K562 (cell line): ENCODE data around the gene IMMP2L. TPM values are rescaled to one million over a fixed set of nuclear protein-coding genes. Genes with fewer than 3 reads are reported as not detected.

Source experiments
- ATAC-seq: fragments of 200-7000 bp; cut with Tn5 transposase; 3 replicates; pipeline ENCODE4 v1.9.1; 2020; ENCODE audit warnings: moderate library complexity
- BruUV-seq: library from RNA; stranded (reverse); fragments of 400-500 nt; replicated peaks from 2 replicates; lab custom pipeline; 2021; lab: Mats Ljungman, UMichigan
- CTCF ChIA-PET: fragments of 300-600 bp; formaldehyde crosslinking; extraction: SDS; loops from one replicate; lab custom pipeline; 2021; ENCODE audit warnings: low intra/inter-chr PET ratio; lab: Yijun Ruan, JAX
- POLR2A ChIA-PET: fragments of 300-600, 350-650 bp; sonication (Branson Sonifier 250); formaldehyde crosslinking; extraction: SDS; loops from one replicate; lab custom pipeline; 2021; ENCODE audit warnings: antibody characterized with exemption, inconsistent platforms; lab: Yijun Ruan, JAX
- DNase-seq, 4 experiments: peaks; one replicate each; pipeline versions ENCODE4 v3.0.0 to v3.0.0-alpha.2; 2011 to 2018; ENCODE audit warnings: low spot score in 3 of 4, mixed read lengths in 3 of 4; ENCODE audit errors: extremely low read depth in 1 of 4
- FAIRE-seq: peaks from 2 replicates; lab custom pipeline; 2011; peaks lifted over from hg19 to GRCh38; lab: Jason Lieb, UNC
- H2AFZ ChIP-seq: 2 replicates; pipeline ENCODE4 v1.6.0; 2011; ENCODE audit warnings: low read depth, low read length, control low read depth, inconsistent platforms
- H3K27ac ChIP-seq: fragments of 200-600 bp; 3 replicates; pipeline ENCODE4 v1.8.0; 2011; ENCODE audit warnings: low read depth, mild to moderate bottlenecking, control low read depth, inconsistent platforms, low read length, moderate library complexity, mixed read lengths; ENCODE audit errors: extremely low read depth
- H3K27me3 ChIP-seq, 2 experiments: fragments of 300-600 bp in 1 of 2; 2 replicates in 1 of 2; 3 replicates in 1 of 2; pipeline versions ENCODE4 v1.6.0 to v1.8.0; 2011; ENCODE audit warnings: inconsistent platforms in 2 of 2, low read length in 2 of 2, mild to moderate bottlenecking in 1 of 2, mixed read lengths in 1 of 2, moderate library complexity in 1 of 2; ENCODE audit not compliant: control insufficient read depth in 2 of 2, insufficient read depth in 2 of 2
- H3K36me3 ChIP-seq: fragments of 300-600 bp; 3 replicates; pipeline ENCODE4 v1.8.0; 2011; ENCODE audit warnings: mild to moderate bottlenecking, low read length, inconsistent platforms; ENCODE audit not compliant: control insufficient read depth, insufficient read depth
- H3K4me1 ChIP-seq, 2 experiments: fragments of 200-600 bp in 1 of 2; replicated peaks in 1 of 2; 2 replicates in 1 of 2; 3 replicates in 1 of 2; pipeline versions ENCODE4 v1.5.1 to v1.8.0; 2011; ENCODE audit warnings: inconsistent platforms in 2 of 2, low read length in 2 of 2, mild to moderate bottlenecking in 1 of 2, mixed read lengths in 1 of 2, moderate library complexity in 1 of 2; ENCODE audit not compliant: control insufficient read depth in 2 of 2, insufficient read depth in 2 of 2
- H3K4me2 ChIP-seq: 2 replicates; pipeline ENCODE4 v1.6.1; 2011; ENCODE audit warnings: low read length, control low read depth, inconsistent platforms, mixed read lengths; ENCODE audit not compliant: insufficient read depth
- H3K4me3 ChIP-seq: fragments of 200-600 bp; sonication (generic), shearing (Covaris generic); 2 replicates; pipeline ENCODE4 v1.5.1; 2016; ENCODE audit warnings: control low read depth, inconsistent platforms
- H3K79me2 ChIP-seq: fragments of 200-600 bp; 3 replicates; pipeline ENCODE4 v1.8.0; 2011; ENCODE audit warnings: low read length, inconsistent platforms; ENCODE audit not compliant: control insufficient read depth, insufficient read depth
- H3K9ac ChIP-seq, 2 experiments: 2 replicates each; pipeline versions ENCODE4 v1.6.0 to v1.6.1; 2011; ENCODE audit warnings: low read depth in 2 of 2, low read length in 2 of 2, control low read depth in 1 of 2, inconsistent platforms in 1 of 2, mild to moderate bottlenecking in 1 of 2, mixed read lengths in 1 of 2; ENCODE audit not compliant: insufficient read depth in 1 of 2
- H3K9me1 ChIP-seq: one replicate; pipeline ENCODE4 v1.6.0; 2011; ENCODE audit warnings: inconsistent platforms, mild to moderate bottlenecking, low read length, moderate library complexity; ENCODE audit not compliant: control insufficient read depth, insufficient read depth
- H3K9me3 ChIP-seq: replicated peaks from 2 replicates; pipeline ENCODE4 v1.5.1; 2011; ENCODE audit warnings: low read depth, low read length, inconsistent platforms; ENCODE audit not compliant: control insufficient read depth, insufficient read depth
- H4K20me1 ChIP-seq: replicated peaks from 2 replicates; pipeline ENCODE4 v1.6.1; 2011; ENCODE audit warnings: low read length, inconsistent platforms, mixed read lengths; ENCODE audit not compliant: control insufficient read depth, insufficient read depth
- C11orf30 ChIP-seq: fragments of 450-650 bp; IDR thresholded peaks from 2 replicates; pipeline ENCODE4 v1.6.1; 2016; ENCODE audit warnings: low read depth, mild to moderate bottlenecking
- DDX20 ChIP-seq: fragments of 450-650 bp; IDR thresholded peaks from 2 replicates; pipeline ENCODE4 v1.6.1; 2016; ENCODE audit warnings: missing genetic modification characterization, low read depth, mild to moderate bottlenecking, missing compliant biosample characterization, moderate library complexity
- ETV1 ChIP-seq: fragments of 450-650 bp; conservative IDR thresholded peaks from 2 replicates; pipeline ENCODE4 v1.6.1; 2016; ENCODE audit warnings: missing genetic modification characterization, control low read depth, low read depth, missing compliant biosample characterization
- HLTF ChIP-seq: fragments of 450-650 bp; IDR thresholded peaks from 2 replicates; pipeline ENCODE4 v1.6.1; 2016
- ILK ChIP-seq: fragments of 450-650 bp; IDR thresholded peaks from 2 replicates; pipeline ENCODE4 v1.6.1; 2016; ENCODE audit warnings: missing genetic modification characterization, low read depth, mild to moderate bottlenecking, missing compliant biosample characterization, moderate library complexity, borderline replicate concordance
- MAFG ChIP-seq: fragments of 450-650 bp; conservative IDR thresholded peaks from 2 replicates; pipeline ENCODE4 v1.6.1; 2016; ENCODE audit warnings: missing genetic modification characterization, missing compliant biosample characterization
- OTX1 ChIP-seq: fragments of 450-650 bp; formaldehyde crosslinking; IDR thresholded peaks from 2 replicates; pipeline ENCODE4 v1.4.0; 2022; ENCODE audit warnings: mild to moderate bottlenecking
- PKNOX1 ChIP-seq: fragments of 450-650 bp; IDR thresholded peaks from 2 replicates; pipeline ENCODE4 v1.6.1; 2016
- RBBP5 ChIP-seq: fragments of 200-600 bp; sonication (generic); IDR thresholded peaks from 2 replicates; pipeline ENCODE4 v1.6.1; 2012; ENCODE audit warnings: borderline replicate concordance, mild to moderate bottlenecking, low read length, control low read depth, inconsistent platforms; ENCODE audit not compliant: insufficient read depth, poor library complexity, severe bottlenecking
- RBM22 ChIP-seq: fragments of 200-400 bp; formaldehyde crosslinking; IDR thresholded peaks from 2 replicates; pipeline ENCODE4 v1.6.1; 2018; ENCODE audit warnings: low read length, low read depth; ENCODE audit not compliant: poor library complexity, severe bottlenecking
- SAFB2 ChIP-seq: fragments of 200-400 bp; formaldehyde crosslinking; IDR thresholded peaks from 2 replicates; pipeline ENCODE4 v1.6.1; 2018; ENCODE audit warnings: borderline replicate concordance, low read length, low read depth, moderate library complexity; ENCODE audit not compliant: severe bottlenecking
- SPI1 ChIP-seq: IDR thresholded peaks from 2 replicates; pipeline ENCODE4 v1.6.1; 2011; ENCODE audit warnings: low read depth, low read length, control low read depth, borderline replicate concordance
- YY1 ChIP-seq, 3 experiments: IDR thresholded peaks; 2 replicates each; pipeline ENCODE4 v1.6.1; 2011; ENCODE audit warnings: low read length in 2 of 3, mild to moderate bottlenecking in 2 of 3, moderate library complexity in 2 of 3, borderline replicate concordance in 1 of 3, control low read depth in 1 of 3, low read depth in 1 of 3; ENCODE audit not compliant: insufficient read depth in 3 of 3, insufficient replicate concordance in 2 of 3, control insufficient read depth in 1 of 3, insufficient read length in 1 of 3; ENCODE audit errors: extremely low read depth in 1 of 3
- ZNF175 ChIP-seq: fragments of 200-800 bp; sonication (Bioruptor generic); IDR thresholded peaks from 2 replicates; pipeline ENCODE4 v1.6.1; 2016; ENCODE audit warnings: low read depth, mild to moderate bottlenecking, missing genetic modification characterization, missing compliant biosample characterization
- WGBS: fragments of 100-300 bp; shearing (Covaris generic); methylation state at CpG from one replicate; pipeline ENCODE4 v1.1.6; 2016; ENCODE audit warnings: low coverage, mixed read lengths; ENCODE audit not compliant: insufficient coverage; ENCODE audit errors: missing lambda C conversion rate; 5-methylcytosine and 5-hydroxymethylcytosine counted together
- in situ Hi-C: fragments of 300-500 bp; cut with MboI; formaldehyde crosslinking; loops from 4 replicates; pipeline ENCODE4 v1.15.0; 2018; ENCODE audit warnings: inconsistent platforms, mixed read lengths
- intact Hi-C: fragments of 100-400 bp; cut with micrococcal nuclease; formaldehyde crosslinking; loops from 2 replicates; pipeline ENCODE4 v1.14.2; 2022
- polyA plus RNA-seq, 8 experiments: library from polyadenylated mRNA; depleted of rRNA in 4 of 8; stranded (reverse) in 5 of 8; unstranded in 3 of 8; fragments of >200 nt; fragmentation: Nextera tagmentation in 2 of 8; fragmentation: Illumina TruSeq in 1 of 8; extraction: Ambion mirVana in 2 of 8; extraction: Trizol in 1 of 8; gene quantifications; 2 replicates each; pipeline versions ENCODE4 v1.2.1 to v1.2.3, GENCODE V29; 2011 to 2014; ENCODE audit warnings: inconsistent platforms in 1 of 8, missing spikeins in 1 of 8
- total RNA-seq, 7 experiments: library from RNA; depleted of rRNA in 6 of 7; stranded (reverse); fragments of >200 nt in 6 of 7; fragmentation: Illumina TruSeq in 2 of 7; extraction: Trizol in 2 of 7; gene quantifications; 2 replicates each; pipeline versions ENCODE4 v1.2.1 to v1.2.3, GENCODE V29; 2011 to 2021; ENCODE audit warnings: low replicate concordance in 1 of 7

Gene IMMP2L
- total and polyA plus RNA-seq, 9 of the 15 experiments (the other 6 are each of a cell fraction or from before 2014, with no cell fraction given): 29.7 to 116 (median 53.0) TPM

DNA sequence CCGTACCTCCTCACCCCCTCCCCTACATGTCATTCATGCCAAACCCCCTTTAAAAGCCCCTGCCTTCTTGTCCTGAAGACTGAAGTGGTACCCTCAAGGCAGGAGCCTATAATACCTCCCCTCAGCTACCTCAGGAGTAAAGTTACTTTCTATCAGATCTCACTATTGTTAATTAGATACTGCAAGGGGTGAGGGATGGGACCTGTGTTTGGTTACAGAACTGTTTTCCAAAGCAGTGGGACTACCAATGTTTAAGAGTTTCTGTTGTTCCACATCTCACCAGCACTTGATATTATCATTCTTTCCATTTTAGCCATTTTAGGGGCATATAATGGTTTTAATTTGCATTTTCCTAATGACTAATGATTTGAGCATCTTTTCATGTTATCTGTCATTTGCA, 668.2 kb downstream of the IMMP2L start (continued):
- no peak for TF ChIP-seq SAFB2
- TF ChIP-seq ZNF175 (CRISPR knock-in tag): no peak
- TF ChIP-seq OTX1: no peak
- no peak for TF ChIP-seq PKNOX1
- TF ChIP-seq ETV1 (tag): no peak
- TF ChIP-seq MAFG (tag): no peak
- TF ChIP-seq DDX20 (tag): no peak
- no peak for TF ChIP-seq RBM22
- TF ChIP-seq, all 486 proteins: peak for 0

DNA sequence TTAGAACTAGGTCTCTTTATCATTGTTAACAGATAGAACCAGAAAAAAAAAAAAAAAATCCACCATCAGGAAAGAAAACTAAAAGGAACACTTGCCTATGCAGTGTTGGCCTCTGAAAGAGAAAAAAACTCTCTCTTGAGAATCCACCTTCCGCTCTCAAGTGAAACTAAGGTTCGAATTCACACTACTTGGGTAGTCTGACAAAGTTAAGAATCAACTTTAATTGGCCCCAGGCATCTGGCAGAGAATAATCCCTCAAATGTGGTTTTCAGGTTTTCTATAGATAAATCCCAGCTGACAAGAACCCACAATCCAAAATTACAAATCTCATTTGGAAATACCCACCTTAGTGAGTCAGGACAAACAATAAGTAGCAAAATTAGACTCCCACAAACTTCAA, 671.1 kb downstream of the IMMP2L start:
- H3K27ac ChIP-seq: no peak overlapping the region
- H3K9ac ChIP-seq: no peak overlapping the region
- ChIA-PET POLR2A (no interaction called here), CTCF (no interaction called here)
- ATAC-seq: no peak
- H3K79me2 ChIP-seq: no peaks in the 10 kb centered on the region
- H2AFZ ChIP-seq: no peak overlapping the region
- H3K9me1 ChIP-seq: no peaks in the 10 kb centered on the region
- H3K4me1 ChIP-seq: no peaks in the 10 kb centered on the region
- no peak overlapping the region for H3K4me2 ChIP-seq
- H3K9me3 ChIP-seq: no peaks in the 10 kb centered on the region
- peak; percentile 15 for FAIRE-seq
- intact Hi-C loops: no loop called here
- no peaks in the 10 kb centered on the region for H3K36me3 ChIP-seq
- 43% methylated on average over 2 of the region's 2 CpGs for WGBS
- no peaks in the 10 kb centered on the region for H3K27me3 ChIP-seq
- in situ Hi-C loops: no loop called here
- H3K4me3 ChIP-seq: no peak overlapping the region
- TF ChIP-seq YY1 (IDR thresholded peaks at IDR 0.05; ENCODE audit: borderline replicate concordance in 1 of 3, control insufficient read depth in 1 of 3, extremely low read depth in 1 of 3, insufficient read depth in 3 of 3, insufficient read length in 1 of 3, insufficient replicate concordance in 2 of 3, low read depth in 1 of 3, low read length in 2 of 3): no peak
- no peak for TF ChIP-seq SPI1
- no peak for TF ChIP-seq HLTF
- no peak for TF ChIP-seq RBBP5
- no peak for TF ChIP-seq C11orf30
- TF ChIP-seq ILK (tag): no peak
- no peak for DNase-seq
- no peaks in the 10 kb centered on the region for H4K20me1 ChIP-seq
- BruUV-seq: no TSS peak
